Ishikawa (cell line): ENCODE measurements around the gene ATP8A2.

Experiments used
- CEBPB ChIP-seq: IDR thresholded peaks from 2 replicates; pipeline ENCODE4 v1.6.1; 2012
- CREB1 ChIP-seq: IDR thresholded peaks from 2 replicates; pipeline ENCODE4 v1.6.1; 2012; ENCODE audit warnings: low read depth
- EGR1 ChIP-seq: IDR thresholded peaks from 2 replicates; pipeline ENCODE4 v1.6.1; 2012
- EP300 ChIP-seq: IDR thresholded peaks from 2 replicates; pipeline ENCODE4 v1.6.1; 2012; ENCODE audit warnings: borderline replicate concordance
- FOXM1 ChIP-seq: IDR thresholded peaks from 2 replicates; pipeline ENCODE4 v1.6.1; 2012; ENCODE audit warnings: low read depth, borderline replicate concordance
- NFIC ChIP-seq: IDR thresholded peaks from 2 replicates; pipeline ENCODE4 v1.6.1; 2012
- RAD21 ChIP-seq: IDR thresholded peaks from 2 replicates; pipeline ENCODE4 v1.6.1; 2012; ENCODE audit warnings: low read depth
- TAF1 ChIP-seq: IDR thresholded peaks from 2 replicates; pipeline ENCODE4 v1.6.1; 2012; ENCODE audit warnings: low read depth, mild to moderate bottlenecking
- TCF12 ChIP-seq: IDR thresholded peaks from 2 replicates; pipeline ENCODE4 v1.6.1; 2012; ENCODE audit warnings: low read depth
- TEAD4 ChIP-seq: IDR thresholded peaks from 2 replicates; pipeline ENCODE4 v1.6.1; 2012
- YY1 ChIP-seq: IDR thresholded peaks from 2 replicates; pipeline ENCODE4 v1.6.1; 2012; ENCODE audit warnings: low read depth
- ZBTB7A ChIP-seq: IDR thresholded peaks from 2 replicates; pipeline ENCODE4 v1.6.1; 2012; ENCODE audit warnings: low read depth
- TF ChIP-seq, protein P1 (sequence below): IDR thresholded peaks from 2 replicates; pipeline ENCODE4 v1.6.1; 2012
- TF ChIP-seq, protein P2 (sequence below): IDR thresholded peaks from 2 replicates; pipeline ENCODE4 v1.6.1; 2012
- TF ChIP-seq, protein P3 (sequence below): IDR thresholded peaks from 2 replicates; pipeline ENCODE4 v1.6.1; 2012; ENCODE audit warnings: low read depth, mild to moderate bottlenecking

Gene ATP8A2

DNA sequence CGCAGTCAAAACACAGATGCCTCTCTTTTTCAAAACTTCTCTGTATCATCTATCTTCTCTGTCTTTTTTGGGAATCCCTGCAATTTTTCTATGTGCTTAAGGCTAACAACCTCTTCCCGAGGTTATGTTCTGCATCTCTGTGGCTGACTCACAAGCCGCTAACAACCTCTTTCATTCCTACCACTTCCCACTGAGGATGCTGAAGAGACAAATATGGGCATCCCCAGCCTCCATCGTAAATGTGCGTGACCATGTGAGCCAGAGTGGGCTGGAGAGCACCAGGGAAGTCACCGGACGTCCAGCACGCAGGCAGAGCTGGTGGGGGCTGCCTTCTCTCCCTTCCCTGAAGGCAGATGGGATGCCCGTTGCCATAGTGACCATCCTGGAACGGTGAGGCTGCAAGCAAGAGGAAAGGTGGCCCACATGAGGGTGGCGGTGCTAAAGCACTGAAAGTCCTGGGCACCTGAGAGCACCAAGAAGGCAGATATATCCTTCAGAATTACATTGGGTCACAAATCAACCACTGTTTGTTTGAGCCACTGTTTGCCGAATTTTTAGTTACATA lies 557.2 kb downstream of the ATP8A2 start:
- no peak for TF ChIP-seq RAD21
- TF ChIP-seq EP300 = no peak
- TF ChIP-seq CREB1 = no peak

DNA sequence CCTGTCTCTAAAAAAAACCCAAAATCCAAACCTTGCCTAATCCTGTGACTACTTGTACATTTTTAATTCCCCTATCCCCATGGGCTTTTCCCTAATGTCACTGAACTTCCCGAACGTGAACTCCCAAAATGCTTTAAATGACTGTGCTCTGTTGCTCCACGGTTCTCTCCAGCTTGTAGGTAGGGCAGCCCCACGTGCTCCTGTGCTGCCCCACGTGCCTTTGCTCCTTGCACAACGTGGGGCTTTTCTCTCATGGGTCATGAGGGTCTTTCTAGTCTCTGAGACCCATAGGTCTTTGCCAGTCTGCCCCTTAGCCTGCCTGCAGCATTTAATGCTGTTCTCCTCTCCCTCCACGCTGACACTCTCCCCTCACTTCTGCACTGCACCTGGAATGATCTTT lies 558.0 kb downstream of the ATP8A2 start:
- no peak for TF ChIP-seq ZBTB7A
- no peak for TF ChIP-seq CEBPB
- TF ChIP-seq NFIC = no peak
- TF ChIP-seq CREB1 = no peak
- TF ChIP-seq EP300 = no peak
- TF ChIP-seq TEAD4 = no peak
- TF ChIP-seq FOXM1 = no peak
- TF ChIP-seq RAD21 = no peak
- TF ChIP-seq TAF1 = no peak
- TF ChIP-seq YY1 = no peak
- TF ChIP-seq, protein P1, sequence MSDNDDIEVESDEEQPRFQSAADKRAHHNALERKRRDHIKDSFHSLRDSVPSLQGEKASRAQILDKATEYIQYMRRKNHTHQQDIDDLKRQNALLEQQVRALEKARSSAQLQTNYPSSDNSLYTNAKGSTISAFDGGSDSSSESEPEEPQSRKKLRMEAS = no peak
- no peak for TF ChIP-seq EGR1
- no peak for TF ChIP-seq TCF12
- TF ChIP-seq, protein P2, sequence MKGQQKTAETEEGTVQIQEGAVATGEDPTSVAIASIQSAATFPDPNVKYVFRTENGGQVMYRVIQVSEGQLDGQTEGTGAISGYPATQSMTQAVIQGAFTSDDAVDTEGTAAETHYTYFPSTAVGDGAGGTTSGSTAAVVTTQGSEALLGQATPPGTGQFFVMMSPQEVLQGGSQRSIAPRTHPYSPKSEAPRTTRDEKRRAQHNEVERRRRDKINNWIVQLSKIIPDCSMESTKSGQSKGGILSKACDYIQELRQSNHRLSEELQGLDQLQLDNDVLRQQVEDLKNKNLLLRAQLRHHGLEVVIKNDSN = no peak
- TF ChIP-seq, protein P3, sequence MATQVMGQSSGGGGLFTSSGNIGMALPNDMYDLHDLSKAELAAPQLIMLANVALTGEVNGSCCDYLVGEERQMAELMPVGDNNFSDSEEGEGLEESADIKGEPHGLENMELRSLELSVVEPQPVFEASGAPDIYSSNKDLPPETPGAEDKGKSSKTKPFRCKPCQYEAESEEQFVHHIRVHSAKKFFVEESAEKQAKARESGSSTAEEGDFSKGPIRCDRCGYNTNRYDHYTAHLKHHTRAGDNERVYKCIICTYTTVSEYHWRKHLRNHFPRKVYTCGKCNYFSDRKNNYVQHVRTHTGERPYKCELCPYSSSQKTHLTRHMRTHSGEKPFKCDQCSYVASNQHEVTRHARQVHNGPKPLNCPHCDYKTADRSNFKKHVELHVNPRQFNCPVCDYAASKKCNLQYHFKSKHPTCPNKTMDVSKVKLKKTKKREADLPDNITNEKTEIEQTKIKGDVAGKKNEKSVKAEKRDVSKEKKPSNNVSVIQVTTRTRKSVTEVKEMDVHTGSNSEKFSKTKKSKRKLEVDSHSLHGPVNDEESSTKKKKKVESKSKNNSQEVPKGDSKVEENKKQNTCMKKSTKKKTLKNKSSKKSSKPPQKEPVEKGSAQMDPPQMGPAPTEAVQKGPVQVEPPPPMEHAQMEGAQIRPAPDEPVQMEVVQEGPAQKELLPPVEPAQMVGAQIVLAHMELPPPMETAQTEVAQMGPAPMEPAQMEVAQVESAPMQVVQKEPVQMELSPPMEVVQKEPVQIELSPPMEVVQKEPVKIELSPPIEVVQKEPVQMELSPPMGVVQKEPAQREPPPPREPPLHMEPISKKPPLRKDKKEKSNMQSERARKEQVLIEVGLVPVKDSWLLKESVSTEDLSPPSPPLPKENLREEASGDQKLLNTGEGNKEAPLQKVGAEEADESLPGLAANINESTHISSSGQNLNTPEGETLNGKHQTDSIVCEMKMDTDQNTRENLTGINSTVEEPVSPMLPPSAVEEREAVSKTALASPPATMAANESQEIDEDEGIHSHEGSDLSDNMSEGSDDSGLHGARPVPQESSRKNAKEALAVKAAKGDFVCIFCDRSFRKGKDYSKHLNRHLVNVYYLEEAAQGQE = no peak

DNA sequence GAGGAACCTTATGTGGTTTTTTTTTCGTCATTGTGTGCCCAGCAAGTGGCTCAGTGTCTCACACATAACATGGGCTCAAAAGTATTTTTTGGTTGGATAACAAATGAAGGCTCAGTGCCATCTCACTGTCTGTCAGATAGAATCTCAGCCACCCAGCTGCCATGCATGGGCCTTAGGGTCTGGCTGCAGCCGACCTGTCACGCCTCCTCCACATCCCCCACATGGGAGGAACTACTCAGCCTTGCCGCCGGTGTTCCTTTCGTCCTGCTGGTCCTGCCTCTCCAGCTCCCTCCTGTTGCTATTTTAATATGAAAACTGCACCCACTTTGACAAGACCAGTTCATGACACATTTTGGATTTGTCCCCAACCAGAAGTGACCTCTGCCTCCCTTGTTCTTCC lies 558.9 kb downstream of the ATP8A2 start:
- no peak for TF ChIP-seq CEBPB
- TF ChIP-seq EGR1 = no peak

DNA sequence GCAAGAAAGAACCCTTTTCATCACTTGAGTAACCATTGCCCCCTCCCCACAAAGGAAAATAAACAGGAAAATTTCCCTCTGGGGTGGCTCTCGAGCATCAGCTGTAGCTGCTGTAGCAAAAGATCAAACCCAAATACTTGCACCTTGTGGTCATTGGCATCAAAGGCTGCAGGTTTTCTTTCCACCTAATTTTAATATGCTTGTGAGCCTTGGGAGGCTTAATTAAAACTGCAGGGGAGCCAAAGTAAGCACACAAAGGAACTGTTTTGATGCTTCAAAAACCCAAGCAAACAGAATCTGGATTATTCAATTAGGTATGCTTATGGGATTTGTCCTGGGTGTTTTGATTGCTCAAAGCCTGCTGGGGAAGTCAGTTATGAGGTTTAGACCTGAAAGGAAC lies 560.6 kb downstream of the ATP8A2 start:
- no peak for TF ChIP-seq FOXM1
- TF ChIP-seq TEAD4 = no peak
- TF ChIP-seq CEBPB = no peak
- TF ChIP-seq, protein P1 = no peak
- no peak for TF ChIP-seq RAD21
- TF ChIP-seq, protein P2 = no peak
- TF ChIP-seq, protein P3 = no peak
- no peak for TF ChIP-seq EGR1
- no peak for TF ChIP-seq TCF12
- no peak for TF ChIP-seq EP300
- TF ChIP-seq CREB1 = no peak
- no peak for TF ChIP-seq ZBTB7A
- no peak for TF ChIP-seq TAF1
- TF ChIP-seq NFIC = no peak
- no peak for TF ChIP-seq YY1

DNA sequence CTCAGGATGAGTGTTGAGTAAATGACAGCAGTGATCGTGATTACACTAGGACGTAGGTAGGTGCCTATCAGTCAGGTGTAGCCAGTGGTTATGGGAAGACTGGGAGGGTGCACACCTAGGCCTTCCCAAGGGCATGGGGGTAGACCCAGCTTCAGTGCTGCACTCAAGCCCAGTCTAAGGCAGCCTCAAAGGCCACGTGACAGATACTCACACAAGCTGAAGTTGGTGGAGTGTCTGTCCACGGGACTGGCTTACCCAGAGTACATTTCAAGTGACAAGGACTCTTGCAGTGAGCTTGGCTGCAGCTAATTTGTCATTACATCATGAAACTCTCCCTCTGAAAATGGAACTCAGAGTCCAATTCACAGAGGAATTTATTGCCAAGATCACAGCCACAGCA lies 561.7 kb downstream of the ATP8A2 start:
- TF ChIP-seq TEAD4 (no peak), ZBTB7A (no peak), EGR1 (no peak), NFIC (no peak), EP300 (no peak), FOXM1 (no peak), YY1 (no peak), TCF12 (no peak), TAF1 (no peak), RAD21 (no peak), CEBPB (no peak)
- TF ChIP-seq, protein P1 = no peak
- TF ChIP-seq, protein P3 = no peak
